Measurements from ENCODE around the gene BEGAIN.

Gene BEGAIN

DNA sequence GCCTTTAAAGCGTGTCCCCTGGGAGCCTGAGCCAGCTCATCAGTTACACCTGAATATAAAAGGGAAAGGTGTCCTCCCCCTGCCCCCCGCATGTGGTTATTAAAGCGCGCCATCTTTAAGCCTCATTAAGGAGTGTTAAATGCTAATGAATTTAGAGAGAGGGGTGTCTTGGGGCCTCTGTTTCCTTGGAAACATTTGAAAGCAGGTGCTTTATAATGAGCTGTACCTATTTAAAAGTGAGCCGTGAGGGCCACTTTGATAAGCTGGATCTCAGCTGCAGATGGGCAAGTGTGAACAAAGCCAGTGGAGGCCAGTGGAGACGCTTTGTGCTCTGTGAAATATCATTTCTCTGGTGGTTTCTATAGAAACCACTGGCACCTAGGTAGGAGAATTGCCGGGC lies 84.0 kb downstream of the BEGAIN start:
- DNase-seq: peak; percentile 68 to 95 (median 80)

DNA sequence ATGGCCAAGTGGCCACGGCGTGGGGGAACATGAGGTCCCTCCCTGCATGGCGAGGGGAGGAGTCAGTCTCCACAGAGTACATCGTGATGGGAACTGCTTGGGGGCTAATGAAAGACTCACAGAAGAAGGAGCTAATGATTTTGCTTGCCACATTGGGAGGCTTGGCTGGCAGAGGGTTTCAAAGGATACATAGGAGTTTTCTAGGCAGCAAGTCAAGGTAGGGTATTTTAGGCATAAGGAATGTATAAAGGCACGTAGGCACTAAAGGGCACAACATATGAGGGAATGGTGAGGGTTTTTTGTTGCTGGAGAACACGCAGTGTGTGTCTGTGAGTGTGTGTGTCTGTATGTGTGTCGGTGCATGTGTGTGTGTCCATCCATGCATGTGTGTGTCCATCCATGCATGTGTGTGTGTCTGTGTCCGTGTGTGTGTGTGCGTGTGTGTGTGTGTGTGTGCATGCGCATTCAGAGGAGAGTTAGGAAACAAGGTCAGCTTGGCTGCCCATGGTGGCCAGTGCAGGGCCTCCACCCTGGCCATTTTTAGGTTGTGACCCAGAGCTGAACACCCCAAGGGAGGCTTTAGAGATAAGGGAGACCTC lies 84.5 kb downstream of the BEGAIN start:
- no peak for DNase-seq

DNA sequence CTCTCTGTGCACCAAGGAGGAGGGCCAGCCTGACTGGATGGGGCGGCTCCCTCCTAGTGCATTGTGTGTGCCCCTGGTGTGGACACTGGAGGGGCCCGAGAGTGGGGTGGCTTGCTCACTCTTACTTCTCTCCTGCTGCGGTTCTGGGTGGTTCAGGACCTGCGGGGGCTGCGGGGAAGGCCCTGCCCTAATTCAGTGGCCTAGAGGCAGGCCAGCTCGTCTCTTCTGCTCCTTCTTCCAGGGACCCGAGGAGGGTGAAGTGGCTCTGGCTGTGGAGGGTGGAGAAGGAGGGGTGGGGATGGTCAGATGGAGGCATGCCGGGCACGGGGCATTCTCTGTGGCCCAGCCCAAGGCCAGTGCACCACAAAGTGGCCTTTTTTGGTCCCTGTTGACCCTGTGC lies 87.1 kb downstream of the BEGAIN start:
- DNase-seq: no peak

DNA sequence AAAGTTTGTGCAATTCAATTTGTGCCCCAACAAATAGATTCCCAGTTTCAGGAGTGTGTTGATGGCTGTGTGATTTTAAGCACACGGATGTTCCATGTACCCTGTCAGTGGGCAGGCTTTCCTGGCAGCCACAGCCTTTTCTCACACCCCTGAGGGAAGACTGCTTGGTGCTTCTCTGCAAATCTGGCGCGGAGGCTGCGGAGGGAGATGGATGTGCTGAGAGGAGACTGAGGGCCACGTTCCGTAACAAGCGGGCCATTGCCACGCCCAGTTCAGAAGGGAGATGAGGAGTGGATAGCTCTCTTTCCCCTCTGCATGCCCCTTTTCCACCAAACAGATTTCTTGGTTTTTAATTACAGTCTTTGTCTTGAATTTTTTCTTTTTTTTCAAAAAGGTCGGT lies 89.1 kb downstream of the BEGAIN start:
- peak in 2 of 3 experiments; percentile 43 to 55 for DNase-seq

DNA sequence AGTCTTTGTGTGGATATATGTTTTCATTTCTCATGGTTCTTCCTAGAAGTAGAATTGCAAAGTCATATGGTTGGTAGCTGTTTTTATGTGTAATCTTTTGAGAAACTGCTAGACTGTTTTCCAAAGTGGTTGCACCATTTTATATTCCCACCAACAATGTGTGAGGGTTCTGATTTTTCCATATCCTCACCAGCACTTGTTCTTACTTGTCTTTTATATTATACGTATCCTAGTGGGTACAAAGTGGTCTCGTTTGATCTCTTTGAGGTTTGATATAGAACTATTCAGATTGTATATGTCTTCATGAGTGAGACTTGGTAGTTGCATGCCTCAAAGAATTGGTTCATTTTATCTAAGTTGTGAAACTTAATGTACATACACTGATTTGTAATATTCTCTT lies 91.3 kb downstream of the BEGAIN start:
- no peak for DNase-seq

DNA sequence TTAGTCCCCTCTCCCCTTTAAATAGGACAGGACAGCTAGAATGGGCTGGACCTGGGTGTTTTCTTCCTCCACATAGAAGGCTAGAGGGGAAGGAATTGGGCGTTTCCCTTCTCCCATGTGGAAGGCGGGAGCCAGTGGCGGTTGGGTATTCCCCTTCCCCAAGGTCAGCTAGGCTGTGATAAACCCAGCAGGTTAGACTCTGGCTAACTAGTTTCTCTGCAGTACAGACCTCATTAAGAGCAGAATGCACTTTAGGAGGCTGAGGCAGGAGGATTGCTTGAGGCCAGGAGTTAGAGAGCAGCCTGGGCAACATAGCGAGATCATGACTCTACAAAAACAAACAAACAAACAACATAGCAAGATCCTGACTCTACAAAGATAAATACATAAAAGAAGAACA lies 92.6 kb downstream of the BEGAIN start:
- DNase-seq: no peak

DNA sequence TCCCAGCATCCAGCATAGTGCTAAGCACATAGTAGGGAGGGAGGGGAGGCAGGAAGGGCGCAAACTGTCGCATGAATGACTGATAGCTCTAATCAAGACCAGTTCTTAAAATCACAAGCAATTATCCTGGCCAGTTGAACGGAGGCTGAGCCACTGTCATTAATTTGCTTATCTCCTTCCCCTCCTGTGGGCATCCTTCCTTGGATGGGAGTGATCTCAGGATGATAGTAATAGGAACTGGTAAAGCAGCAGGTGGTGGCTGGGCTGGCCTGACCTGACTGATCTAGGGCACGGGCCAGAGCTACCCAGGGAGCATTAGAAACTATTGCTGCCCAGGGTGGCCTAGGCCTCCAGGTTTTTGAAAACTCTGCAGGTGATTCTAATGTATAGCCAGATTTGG lies 97.0 kb downstream of the BEGAIN start:
- DNase-seq: no peak

DNA sequence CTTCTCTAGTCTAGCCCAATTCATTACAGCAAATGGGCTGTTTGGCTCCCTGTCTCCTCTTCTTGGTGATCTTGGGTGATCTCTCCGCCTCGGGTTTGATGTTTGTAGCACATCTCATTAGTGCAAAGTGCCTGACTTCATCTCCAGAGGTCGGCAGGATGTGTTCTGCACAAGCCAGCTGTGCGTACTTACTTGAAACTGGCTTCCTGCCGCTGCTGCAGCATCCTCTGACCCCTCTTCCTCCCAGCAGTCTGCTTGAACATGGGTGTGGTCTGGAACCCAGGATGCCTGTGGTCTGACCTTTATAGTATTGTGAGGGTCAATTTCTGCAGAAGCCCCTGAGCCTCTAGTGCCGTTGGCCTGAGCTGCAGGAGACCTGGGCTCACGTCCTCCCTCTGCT lies 99.2 kb downstream of the BEGAIN start:
- DNase-seq: peak in 1 of 3 experiments; percentile 48

DNA sequence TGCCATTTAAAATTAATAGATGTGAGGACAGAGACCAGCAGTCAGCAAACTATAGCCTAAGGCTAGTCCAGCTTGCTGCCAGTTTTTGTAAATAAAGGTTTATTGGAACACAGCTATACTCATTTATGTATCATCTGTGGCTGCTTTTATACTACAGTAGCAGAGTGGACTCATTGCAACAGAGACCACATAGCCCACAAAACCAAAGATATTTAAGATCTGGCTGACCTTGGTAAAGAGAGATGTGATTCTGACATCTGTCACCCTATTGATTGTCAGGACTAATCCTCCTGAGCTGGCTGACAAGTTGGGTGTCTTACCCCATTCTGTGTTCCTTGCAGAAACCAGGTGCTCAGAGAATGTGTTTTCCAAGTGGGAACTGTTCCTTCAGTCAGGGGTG lies 99.9 kb downstream of the BEGAIN start:
- DNase-seq: no peak

Measured in NCI-H1417 (cell line).